ENCODE results near the gene P2RY4.
"Not testable (repeated sequence)": the region's sequence is repeated elsewhere in the genome, so short reads cannot be mapped to it uniquely, and the experiment has no call there.

The P2RY4 gene

GRCh38 chrX:70243601-70244000 lies 16.4 kb downstream of the P2RY4 start:
- not testable (repeated sequence) for DNase-seq (ENCODE audit: low read depth in 2 of 2)

DNA sequence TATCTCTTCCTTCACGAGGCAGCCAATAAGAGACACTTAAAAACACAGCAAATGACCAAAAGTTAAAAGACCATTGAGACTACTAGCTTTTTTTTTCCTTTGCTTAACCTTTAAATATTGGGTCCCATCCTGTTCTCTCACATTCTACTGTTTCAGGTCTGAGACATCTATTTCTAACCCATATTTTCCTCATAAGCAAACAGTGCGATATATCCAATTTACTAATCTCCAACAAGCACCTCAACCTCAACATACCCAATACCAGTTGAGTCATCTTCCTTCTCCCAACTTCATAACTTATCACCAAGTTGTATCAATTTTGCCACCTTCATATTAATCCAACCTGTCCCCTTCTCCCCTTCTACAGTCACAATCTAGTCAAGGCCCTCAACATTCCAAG lies 18.5 kb downstream of the P2RY4 start:
- DNase-seq (ENCODE audit: low read depth in 2 of 2) = no peak

DNA sequence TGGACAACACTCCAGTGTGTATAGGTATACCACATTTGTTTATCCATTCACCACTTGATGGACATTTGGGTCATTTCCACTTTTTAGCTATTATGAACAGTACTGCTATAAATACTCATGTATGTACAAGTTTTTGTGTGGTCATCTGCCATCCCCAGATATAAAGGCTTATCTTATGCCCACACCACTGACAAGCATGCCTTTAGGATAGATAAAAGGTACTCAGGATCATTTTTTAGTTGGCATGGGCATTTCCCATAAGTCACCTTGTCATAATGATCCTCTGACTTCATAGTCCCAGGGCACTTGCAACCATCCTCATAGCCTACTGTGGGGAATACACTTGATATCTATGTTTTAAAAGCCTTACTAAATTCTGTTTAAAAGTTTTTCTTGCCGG lies 19.3 kb downstream of the P2RY4 start:
- no peak for DNase-seq (ENCODE audit: low read depth in 2 of 2)

GRCh38 chrX:70234355-70234754 lies 25.6 kb downstream of the P2RY4 start, which contains the start of gene AWAT1:
TSS of gene AWAT1 (plus strand) at chrX:70234655. CDS start at chrX:70234696, 41 bp downstream.
- DNase-seq (ENCODE audit: low read depth in 2 of 2) = no peak

GRCh38 chrX:70231666-70232065 lies 28.3 kb downstream of the P2RY4 start:
- DNase-seq (ENCODE audit: low read depth in 2 of 2) = no peak

GRCh38 chrX:70226687-70227086 lies 33.3 kb downstream of the P2RY4 start:
- no peak for DNase-seq (ENCODE audit: low read depth in 2 of 2)

GRCh38 chrX:70226048-70226447 lies 34.0 kb downstream of the P2RY4 start:
- DNase-seq (ENCODE audit: low read depth in 2 of 2) = no peak

DNA sequence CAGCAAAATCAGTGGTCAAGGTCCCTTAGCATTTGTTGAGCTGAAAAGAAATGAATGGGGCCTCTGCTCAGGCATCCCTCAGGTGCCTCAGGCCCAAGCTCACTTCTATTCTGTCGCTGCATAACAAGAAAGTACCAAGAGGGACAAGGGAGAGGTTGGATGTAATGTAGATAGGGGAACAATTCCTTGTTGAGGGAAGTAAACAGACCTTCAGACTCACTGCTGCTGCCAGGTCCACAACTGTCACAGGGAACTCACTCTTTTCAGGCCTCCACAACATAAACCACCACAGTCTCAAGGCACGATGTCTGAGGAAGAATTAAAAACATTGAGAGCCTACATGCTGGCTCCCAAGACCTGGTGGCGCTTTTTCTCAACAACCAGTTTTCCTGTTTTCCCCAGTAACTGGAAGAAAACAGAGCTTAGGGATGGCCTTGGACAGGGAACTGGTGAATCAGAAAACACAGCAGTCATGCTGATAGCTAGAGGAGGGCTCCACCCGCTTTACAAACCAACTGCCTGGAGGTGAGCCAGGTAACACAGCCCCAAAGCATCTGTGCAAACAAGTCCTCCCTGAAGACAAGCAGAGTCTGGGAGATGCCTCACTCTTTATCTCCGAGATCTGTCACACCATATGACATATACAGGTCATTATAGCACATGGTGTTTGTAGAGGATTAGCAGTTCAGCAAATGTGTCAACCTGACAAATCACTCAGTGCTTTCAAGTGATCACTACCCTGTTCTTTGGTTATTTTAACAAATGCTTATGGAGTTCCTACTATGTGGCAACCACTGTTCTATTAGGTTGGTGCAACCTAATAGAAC lies 39.9 kb downstream of the P2RY4 start:
- DNase-seq (ENCODE audit: low read depth in 2 of 2) = no peak

DNA sequence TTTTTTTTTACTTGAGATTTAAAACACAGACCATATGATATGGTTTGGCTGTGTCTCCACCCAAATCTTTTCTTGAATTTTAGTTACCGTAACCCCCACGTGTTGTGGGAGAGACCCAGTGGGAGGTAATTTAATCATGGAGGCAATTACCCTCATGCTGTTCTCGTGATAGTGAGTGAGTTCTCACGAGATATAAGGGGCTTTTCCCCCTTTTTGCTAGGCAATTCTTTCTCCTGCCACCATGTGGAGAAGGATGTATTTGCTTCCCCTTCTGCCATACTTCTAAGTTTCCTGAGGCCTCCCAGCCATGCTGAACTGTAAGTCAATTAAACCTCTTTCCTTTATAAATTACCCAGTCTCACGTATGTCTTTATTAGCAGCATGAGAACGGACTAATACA lies 50.4 kb downstream of the P2RY4 start:
- DNase-seq (ENCODE audit: low read depth in 2 of 2) = not testable (repeated sequence)

GRCh38 chrX:70208479-70208878 lies 51.5 kb downstream of the P2RY4 start:
- DNase-seq (ENCODE audit: low read depth in 2 of 2) = no peak

All from stimulated activated CD8-positive, alpha-beta memory T cell treated with anti-CD3 and anti-CD28 coated beads, Interleukin-15, amount 100 ng/mL, for 4 hours (primary cell).